Epithelial cell of proximal tubule (primary cell): ENCODE results near the gene STAC3. TPM values are rescaled to one million over a fixed set of nuclear protein-coding genes. Genes with fewer than 3 reads are reported as not detected.

Experiments
- DNase-seq: peaks from one replicate; pipeline ENCODE4 v3.0.0-alpha.2; 2011; ENCODE audit warnings: low read depth
- H3K4me3 ChIP-seq: 2 replicates; pipeline ENCODE4 v1.5.1; 2011; ENCODE audit warnings: low read depth, mild to moderate bottlenecking, low read length
- total RNA-seq: library from RNA; depleted of rRNA; stranded (reverse); fragments of >200 nt; gene quantifications from 2 replicates; pipeline ENCODE4 v1.2.3, GENCODE V29; 2015
- TF ChIP-seq, protein P1 (sequence below): conservative IDR thresholded peaks from 2 replicates; pipeline ENCODE4 v1.5.1; 2012; ENCODE audit warnings: low read depth, mild to moderate bottlenecking, low read length

The STAC3 gene
- total RNA-seq, 1 donor from 2014 or later: not detected

DNA sequence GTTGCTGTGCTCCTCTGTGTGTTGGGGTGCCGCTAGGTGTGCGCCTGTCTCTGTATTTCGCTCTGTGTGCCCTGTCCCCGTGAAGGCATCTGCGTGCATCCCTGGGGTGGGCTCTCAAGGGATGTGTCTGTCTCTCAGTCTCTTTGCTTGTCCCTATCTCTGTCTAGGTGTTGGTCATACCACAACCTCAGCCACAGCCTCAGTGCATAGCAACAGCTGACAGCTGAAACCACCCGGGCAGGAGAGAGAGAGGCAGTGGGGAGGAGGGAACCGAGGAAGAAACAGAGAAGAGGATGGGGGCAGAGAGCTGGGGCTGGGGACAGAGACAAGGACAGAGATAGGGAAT lies 35.3 kb downstream of the STAC3 start:
- no peak overlapping the region for H3K4me3 ChIP-seq
- TF ChIP-seq, protein P1, sequence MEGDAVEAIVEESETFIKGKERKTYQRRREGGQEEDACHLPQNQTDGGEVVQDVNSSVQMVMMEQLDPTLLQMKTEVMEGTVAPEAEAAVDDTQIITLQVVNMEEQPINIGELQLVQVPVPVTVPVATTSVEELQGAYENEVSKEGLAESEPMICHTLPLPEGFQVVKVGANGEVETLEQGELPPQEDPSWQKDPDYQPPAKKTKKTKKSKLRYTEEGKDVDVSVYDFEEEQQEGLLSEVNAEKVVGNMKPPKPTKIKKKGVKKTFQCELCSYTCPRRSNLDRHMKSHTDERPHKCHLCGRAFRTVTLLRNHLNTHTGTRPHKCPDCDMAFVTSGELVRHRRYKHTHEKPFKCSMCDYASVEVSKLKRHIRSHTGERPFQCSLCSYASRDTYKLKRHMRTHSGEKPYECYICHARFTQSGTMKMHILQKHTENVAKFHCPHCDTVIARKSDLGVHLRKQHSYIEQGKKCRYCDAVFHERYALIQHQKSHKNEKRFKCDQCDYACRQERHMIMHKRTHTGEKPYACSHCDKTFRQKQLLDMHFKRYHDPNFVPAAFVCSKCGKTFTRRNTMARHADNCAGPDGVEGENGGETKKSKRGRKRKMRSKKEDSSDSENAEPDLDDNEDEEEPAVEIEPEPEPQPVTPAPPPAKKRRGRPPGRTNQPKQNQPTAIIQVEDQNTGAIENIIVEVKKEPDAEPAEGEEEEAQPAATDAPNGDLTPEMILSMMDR: no peak
- DNase-seq: no peak

- no peak for DNase-seq
- no peak overlapping the region for H3K4me3 ChIP-seq
- TF ChIP-seq, protein P1: no peak
Observed at GRCh38 chr12:57215065-57215464, 35.9 kb downstream of the STAC3 start.

DNA sequence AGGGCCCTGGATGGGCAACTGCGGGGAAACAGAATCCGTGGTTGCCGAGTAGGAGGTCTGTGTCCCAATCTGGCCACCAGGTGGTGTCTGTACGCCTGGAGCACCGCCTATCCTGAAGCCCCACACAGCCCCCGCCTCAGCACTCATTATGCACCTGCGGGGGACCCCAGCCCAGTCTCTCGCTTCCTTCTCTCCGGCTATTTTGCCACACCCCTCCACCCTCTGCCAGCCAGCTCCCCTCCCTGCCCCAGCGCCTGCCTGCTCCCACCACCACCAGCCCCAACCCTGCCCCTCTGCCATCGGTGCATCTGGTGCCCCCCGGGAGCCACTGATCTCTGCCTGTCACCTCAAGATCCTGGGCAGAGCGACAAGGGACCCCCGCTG lies 36.6 kb downstream of the STAC3 start:
- DNase-seq: no peak
- TF ChIP-seq, protein P1: peak; percentile 74
- H3K4me3 ChIP-seq: no peak overlapping the region

DNA sequence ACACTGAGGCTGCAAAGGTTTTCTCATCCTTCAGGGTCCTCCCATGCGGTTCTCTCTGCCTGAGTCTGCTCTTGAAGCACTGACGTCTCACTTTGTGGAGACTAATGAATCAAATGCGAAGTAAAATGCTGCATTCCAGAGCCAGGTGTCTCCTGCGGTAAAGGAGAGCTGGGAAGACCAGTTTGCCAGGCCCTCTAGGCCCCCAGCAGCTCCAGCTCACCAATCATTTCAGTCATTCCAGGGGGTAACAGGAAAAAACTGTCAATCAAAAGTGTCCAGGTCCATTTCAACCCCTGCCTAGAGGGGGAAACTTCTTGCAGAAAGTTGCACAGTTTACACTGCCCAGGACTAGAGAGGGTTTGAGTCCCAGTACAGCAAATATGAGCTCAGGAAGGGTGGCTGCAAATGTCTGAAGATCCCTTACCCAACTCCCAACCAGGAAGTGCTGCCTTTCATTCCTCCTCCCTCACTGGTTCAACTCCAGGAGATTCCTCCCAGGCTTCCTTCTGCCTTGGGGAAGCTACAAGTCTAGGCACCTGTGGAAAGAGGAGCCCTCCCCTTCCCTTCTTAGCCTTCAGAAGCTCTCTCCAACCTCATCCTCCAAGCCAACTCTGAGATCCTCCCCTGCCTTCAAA lies 37.1 kb downstream of the STAC3 start:
- DNase-seq: no peak
- TF ChIP-seq, protein P1: no peak
- no peak overlapping the region for H3K4me3 ChIP-seq

DNA sequence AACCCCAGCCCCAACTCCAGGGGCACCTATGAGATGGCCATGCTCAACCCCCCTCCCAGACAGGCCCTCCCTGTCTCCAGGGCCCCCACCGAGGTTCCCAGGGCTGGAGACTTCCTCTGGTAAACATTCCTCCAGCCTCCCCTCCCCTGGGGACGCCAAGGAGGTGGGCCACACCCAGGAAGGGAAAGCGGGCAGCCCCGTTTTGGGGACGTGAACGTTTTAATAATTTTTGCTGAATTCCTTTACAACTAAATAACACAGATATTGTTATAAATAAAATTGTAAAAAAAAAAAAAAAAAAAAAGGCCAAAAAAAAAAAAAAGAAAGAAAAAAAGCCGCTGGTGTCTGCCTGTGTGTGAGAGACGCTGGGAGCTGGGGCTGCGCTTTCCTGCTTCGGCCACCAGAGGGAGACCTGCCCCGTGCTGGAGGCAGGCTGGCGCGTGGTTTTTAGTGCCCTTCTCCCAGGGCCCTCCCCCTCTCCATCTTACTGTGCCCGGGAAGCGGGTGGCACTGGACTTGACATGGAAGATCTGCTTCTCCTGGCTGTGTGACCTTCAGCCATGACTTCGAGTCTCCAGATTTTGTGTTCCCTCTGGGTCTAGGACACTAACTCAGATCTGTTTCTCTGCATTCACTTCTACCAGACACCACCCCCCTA lies 37.8 kb downstream of the STAC3 start:
- TF ChIP-seq, protein P1: peak; percentile 96
- peak; percentile 9 for DNase-seq
- H3K4me3 ChIP-seq: no peak overlapping the region

DNA sequence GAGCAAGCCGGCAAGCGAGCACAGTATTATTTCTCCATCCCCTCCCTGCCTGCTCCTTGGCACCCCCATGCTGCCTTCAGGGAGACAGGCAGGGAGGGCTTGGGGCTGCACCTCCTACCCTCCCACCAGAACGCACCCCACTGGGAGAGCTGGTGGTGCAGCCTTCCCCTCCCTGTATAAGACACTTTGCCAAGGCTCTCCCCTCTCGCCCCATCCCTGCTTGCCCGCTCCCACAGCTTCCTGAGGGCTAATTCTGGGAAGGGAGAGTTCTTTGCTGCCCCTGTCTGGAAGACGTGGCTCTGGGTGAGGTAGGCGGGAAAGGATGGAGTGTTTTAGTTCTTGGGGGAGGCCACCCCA lies 38.3 kb downstream of the STAC3 start:
- H3K4me3 ChIP-seq: no peak overlapping the region
- TF ChIP-seq, protein P1: no peak
- no peak for DNase-seq
